Rectal smooth muscle tissue (tissue), 1 donor: ENCODE data around the gene SYTL3.

Source experiments
- H3K27ac ChIP-seq: one replicate; pipeline ENCODE4 v1.7.0; 2013; ENCODE audit warnings: low read depth, low read length, inconsistent platforms
- H3K27me3 ChIP-seq: one replicate; pipeline ENCODE4 v1.7.0; 2013; ENCODE audit warnings: low read length; ENCODE audit not compliant: control insufficient read depth, insufficient read depth
- H3K36me3 ChIP-seq: one replicate; pipeline ENCODE4 v1.7.0; 2013; ENCODE audit warnings: low read length; ENCODE audit not compliant: control insufficient read depth, insufficient read depth
- H3K4me1 ChIP-seq: one replicate; pipeline ENCODE4 v1.7.0; 2013; ENCODE audit warnings: low read length; ENCODE audit not compliant: control insufficient read depth, insufficient read depth
- H3K4me3 ChIP-seq: one replicate; pipeline ENCODE4 v1.7.0; 2013; ENCODE audit warnings: low read length
- H3K9ac ChIP-seq: one replicate; pipeline ENCODE4 v1.7.0; 2013; ENCODE audit warnings: low read length

SYTL3 gene

DNA sequence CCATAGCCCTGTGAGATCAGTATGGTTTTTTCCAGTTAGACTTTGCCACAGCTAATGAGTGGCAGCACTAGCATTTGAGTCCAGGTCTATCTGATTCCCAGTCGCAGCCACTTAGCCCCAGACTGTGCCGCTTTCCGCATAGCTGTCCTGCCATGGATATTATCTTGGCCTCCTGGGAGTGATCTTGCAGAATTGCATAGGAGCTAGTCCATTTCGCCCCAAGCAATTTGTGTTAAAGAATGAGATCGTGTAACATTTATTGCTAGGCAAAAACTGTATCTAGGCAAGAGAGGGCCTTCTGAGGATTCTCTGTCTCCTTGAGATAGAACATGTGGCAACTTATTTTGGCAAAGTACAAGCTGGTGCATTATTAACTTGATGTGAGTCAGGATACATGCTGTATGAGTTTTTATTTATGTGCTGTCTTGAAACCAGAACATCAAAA is 95.2 kb downstream of the SYTL3 start:
- no peaks in the 10 kb centered on the region for H3K4me1 ChIP-seq
- no peak overlapping the region for H3K27ac ChIP-seq
- no peaks in the 10 kb centered on the region for H3K36me3 ChIP-seq
- no peaks in the 10 kb centered on the region for H3K27me3 ChIP-seq
- H3K4me3 ChIP-seq: no peak overlapping the region
- H3K9ac ChIP-seq: no peak overlapping the region

DNA sequence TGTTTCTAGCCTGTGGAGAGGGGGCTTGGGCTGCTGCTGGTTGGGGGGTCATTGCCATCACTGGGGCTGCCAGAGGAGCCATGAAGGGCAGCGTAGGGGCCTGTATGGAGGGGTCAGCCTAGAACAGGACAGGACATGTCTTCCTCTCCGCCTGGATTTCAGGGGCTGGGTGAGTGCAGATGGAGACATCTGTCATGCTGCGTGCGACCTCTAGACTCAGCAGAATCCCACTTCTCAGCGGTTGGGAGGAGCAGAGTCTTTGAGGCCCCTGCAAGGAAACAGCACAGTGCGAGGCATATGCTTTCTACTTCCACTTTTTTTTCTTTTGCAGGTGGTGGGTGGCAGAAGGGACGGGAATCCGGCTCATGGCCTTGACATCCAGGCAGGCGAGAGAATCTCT is 101.4 kb downstream of the SYTL3 start:
- Histone ChIP-seq H3K36me3 (no peaks in the 10 kb centered on the region), H3K27ac (no peak overlapping the region), H3K9ac (no peak overlapping the region), H3K4me3 (no peak overlapping the region), H3K4me1 (no peaks in the 10 kb centered on the region), H3K27me3 (no peaks in the 10 kb centered on the region)

DNA sequence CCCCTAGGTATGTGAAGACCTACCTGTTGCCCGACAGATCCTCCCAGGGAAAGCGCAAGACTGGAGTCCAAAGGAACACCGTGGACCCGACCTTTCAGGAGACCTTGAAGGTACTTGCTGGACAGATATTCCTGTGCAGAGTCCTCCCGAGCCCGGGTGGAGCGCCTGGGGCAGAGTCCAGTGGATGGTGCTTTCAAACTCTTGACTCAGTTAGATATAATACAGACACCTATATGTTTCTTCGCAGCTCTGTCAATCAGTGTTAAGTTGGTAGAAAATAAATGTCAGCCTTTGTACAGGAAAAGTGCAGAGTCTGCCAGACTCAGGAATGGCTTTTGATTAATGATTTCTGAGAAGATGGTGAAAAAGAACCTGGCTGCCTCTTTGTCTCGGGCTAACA is 102.1 kb downstream of the SYTL3 start:
- H3K36me3 ChIP-seq: no peaks in the 10 kb centered on the region
- H3K4me1 ChIP-seq: no peaks in the 10 kb centered on the region
- no peaks in the 10 kb centered on the region for H3K27me3 ChIP-seq
- no peak overlapping the region for H3K27ac ChIP-seq
- H3K4me3 ChIP-seq: no peak overlapping the region
- H3K9ac ChIP-seq: no peak overlapping the region

DNA sequence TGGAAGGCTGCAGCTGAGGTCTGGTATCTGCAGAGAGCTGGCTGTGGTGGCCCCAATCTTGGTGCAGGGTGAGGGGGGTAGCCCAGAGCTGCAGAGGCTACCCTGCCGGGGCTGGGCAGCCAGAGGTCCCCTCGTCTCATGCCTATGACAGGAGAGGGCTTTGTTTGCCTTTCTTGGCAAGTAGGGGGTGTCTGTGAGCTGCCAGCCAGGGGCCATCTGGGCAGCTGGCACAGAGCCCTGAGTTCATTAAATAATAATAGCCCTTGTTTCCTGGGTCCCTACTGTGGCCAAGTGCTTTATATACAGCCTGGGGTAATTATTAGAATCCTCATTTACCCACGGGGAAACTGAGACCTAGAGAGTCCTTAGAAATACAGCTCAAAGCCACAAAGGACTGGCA is 102.8 kb downstream of the SYTL3 start:
- no peak overlapping the region for H3K27ac ChIP-seq
- no peak overlapping the region for H3K9ac ChIP-seq
- no peaks in the 10 kb centered on the region for H3K27me3 ChIP-seq
- no peak overlapping the region for H3K4me3 ChIP-seq
- no peaks in the 10 kb centered on the region for H3K36me3 ChIP-seq
- no peaks in the 10 kb centered on the region for H3K4me1 ChIP-seq

DNA sequence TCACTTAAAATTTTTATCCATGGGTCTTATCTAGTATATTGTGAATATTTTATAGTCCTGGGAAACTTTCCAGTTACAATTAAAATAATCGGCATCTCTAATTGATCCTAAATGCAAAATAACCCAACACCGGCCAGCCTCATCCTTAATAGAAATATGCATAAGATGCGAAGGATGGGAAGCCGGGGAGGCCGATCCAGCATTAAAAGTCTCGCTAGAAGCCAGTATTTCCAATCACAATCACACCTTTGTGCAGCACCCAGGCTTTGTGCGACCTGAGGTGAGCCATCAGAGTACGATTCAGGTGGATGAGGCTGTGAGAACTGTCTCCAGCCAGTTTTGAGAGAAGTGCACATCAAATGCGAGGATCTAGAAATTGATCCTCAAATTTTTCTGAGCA is 104.0 kb downstream of the SYTL3 start:
- Histone ChIP-seq H3K36me3 (no peaks in the 10 kb centered on the region), H3K27me3 (no peaks in the 10 kb centered on the region), H3K4me3 (no peak overlapping the region), H3K4me1 (no peaks in the 10 kb centered on the region), H3K9ac (no peak overlapping the region), H3K27ac (no peak overlapping the region)

DNA sequence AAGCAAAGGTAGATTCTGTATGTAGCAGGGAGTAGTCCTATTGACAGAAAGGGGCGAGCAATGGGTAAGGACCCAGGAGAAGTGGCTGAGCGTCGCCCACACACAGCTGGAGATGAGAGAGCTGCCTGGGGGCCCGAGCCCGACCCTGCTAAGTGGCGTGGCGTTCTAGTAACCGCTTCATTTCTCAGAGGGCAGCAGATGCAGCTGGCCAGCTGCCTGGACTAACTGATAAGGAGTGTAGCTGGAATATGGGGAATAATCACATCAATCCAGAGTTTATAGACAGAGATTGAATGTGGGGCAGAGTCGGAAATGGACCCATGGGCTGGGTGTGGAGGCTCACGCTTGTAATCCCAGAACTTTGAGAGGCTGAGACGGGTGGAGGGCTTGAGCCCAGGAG is 104.9 kb downstream of the SYTL3 start:
- Histone ChIP-seq H3K36me3 (no peaks in the 10 kb centered on the region), H3K9ac (no peak overlapping the region), H3K27me3 (no peaks in the 10 kb centered on the region), H3K4me1 (no peaks in the 10 kb centered on the region), H3K4me3 (no peak overlapping the region), H3K27ac (no peak overlapping the region)

DNA sequence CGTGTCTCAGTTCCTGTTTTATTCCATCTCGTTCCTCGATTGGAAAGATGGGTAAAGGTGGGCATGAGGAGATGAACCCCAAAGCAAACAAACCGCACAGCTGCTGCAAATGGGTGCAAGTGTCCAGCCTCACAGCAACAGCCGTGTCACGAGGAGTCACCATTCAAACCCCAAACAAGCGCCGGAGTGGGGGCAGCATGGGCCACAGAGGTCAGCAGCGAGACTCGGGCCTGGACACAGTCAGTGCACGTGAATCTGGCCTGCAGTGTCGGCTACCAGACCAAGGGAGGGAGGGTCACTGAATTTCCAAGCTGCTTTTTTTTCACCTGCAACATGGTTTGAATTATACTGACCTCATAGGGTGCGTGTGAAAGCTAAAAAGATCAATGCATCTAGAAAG is 105.8 kb downstream of the SYTL3 start:
- Histone ChIP-seq H3K4me1 (no peaks in the 10 kb centered on the region), H3K27ac (no peak overlapping the region), H3K36me3 (no peaks in the 10 kb centered on the region), H3K9ac (no peak overlapping the region), H3K27me3 (no peaks in the 10 kb centered on the region), H3K4me3 (no peak overlapping the region)

DNA sequence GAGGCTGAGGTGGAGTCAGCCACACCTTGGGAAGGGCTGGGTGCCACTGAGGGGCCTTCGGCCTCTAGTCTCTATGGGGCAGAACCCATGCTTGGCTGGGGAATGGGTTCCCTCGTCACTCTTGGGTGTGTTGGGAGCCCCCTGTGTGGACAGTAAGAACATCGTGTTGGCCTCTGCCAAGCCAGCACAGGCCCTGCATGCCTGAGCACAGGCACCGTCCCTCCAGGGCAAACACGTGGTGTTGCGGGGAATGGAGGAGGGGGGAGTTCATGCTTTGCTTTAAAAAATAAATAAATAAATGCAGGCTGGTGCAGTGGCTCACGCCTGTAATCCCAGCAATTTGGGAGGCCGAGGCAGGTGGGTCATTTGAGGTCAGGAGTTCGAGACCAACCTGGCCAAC is 106.3 kb downstream of the SYTL3 start:
- H3K36me3 ChIP-seq: no peaks in the 10 kb centered on the region
- H3K4me1 ChIP-seq: no peaks in the 10 kb centered on the region
- no peak overlapping the region for H3K27ac ChIP-seq
- H3K4me3 ChIP-seq: no peak overlapping the region
- H3K9ac ChIP-seq: no peak overlapping the region
- H3K27me3 ChIP-seq: no peaks in the 10 kb centered on the region

DNA sequence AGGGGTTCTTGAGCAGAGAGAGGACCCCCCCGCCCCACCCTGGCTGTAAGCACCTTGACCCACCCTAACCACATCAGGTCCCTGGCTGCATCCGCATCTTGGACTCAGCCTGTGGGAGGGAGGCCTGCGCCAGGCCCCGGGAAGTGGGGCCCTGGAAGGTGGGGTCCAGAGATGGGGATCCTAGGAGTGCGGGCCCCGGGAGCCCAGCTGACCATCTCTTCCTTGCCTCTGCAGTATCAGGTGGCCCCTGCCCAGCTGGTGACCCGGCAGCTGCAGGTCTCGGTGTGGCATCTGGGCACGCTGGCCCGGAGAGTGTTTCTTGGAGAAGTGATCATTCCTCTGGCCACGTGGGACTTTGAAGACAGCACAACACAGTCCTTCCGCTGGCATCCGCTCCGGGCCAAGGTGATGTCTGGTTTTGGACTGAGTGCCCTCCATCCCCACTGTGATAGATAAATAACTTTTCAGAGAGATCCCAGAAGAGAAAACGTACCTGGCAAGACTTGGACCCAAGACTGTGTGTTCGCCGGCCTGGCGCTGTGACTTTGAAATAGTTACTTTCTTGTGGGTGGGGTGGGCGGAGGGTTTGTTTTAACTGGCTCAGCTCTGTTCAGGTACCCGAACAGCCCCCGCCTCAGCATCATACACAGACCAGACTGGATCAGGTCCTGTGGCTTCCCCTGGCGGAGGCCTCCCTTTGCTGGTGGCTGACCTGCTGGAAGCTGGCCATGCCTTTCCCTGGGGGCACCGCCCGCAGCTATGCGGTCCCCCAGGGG is 107.3 kb downstream of the SYTL3 start:
- Histone ChIP-seq H3K4me1 (no peaks in the 10 kb centered on the region), H3K9ac (no peak overlapping the region), H3K27me3 (no peaks in the 10 kb centered on the region), H3K27ac (no peak overlapping the region), H3K4me3 (no peak overlapping the region), H3K36me3 (no peaks in the 10 kb centered on the region)

DNA sequence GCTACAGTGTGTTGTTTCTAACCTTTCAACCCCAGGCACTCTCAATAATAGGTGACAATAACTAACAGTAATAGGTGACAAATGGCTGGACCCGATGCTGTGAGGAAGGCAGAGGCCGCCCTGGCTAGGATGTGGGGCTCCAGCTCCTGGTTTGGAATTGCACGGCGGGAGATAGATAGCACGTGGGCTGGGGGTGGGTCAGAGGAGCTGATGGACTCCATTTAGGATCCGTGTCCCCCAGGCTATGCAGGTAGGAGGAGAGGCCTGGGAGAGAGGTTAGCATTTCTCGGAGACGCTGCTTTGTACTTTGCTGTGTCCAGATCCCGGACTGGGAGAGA is 107.9 kb downstream of the SYTL3 start:
- Histone ChIP-seq H3K27me3 (no peaks in the 10 kb centered on the region), H3K27ac (no peak overlapping the region), H3K36me3 (no peaks in the 10 kb centered on the region), H3K4me1 (no peaks in the 10 kb centered on the region), H3K4me3 (no peak overlapping the region), H3K9ac (no peak overlapping the region)

DNA sequence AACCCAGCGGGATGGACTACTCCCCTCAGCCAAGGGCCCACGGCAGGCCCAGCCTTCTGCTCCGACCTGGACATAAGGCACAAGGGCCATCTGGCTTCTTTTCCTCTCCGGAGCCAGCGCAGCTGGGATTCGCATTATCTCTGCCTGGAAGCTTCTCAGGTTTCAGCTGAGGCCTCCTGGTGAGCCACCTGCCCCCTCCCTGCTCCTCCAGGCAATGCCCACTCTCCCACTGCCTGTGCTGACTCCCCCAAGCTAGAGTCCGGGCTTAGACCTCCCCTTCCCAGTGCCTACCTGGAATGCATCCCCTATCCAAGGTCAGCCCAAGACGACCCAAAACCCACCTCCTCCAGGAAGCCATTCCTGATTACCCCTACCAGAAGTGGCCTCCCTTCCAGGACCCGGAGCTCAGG is 108.6 kb downstream of the SYTL3 start:
- H3K36me3 ChIP-seq: no peaks in the 10 kb centered on the region
- H3K27ac ChIP-seq: no peak overlapping the region
- H3K9ac ChIP-seq: no peak overlapping the region
- H3K27me3 ChIP-seq: no peaks in the 10 kb centered on the region
- no peak overlapping the region for H3K4me3 ChIP-seq
- H3K4me1 ChIP-seq: no peaks in the 10 kb centered on the region

DNA sequence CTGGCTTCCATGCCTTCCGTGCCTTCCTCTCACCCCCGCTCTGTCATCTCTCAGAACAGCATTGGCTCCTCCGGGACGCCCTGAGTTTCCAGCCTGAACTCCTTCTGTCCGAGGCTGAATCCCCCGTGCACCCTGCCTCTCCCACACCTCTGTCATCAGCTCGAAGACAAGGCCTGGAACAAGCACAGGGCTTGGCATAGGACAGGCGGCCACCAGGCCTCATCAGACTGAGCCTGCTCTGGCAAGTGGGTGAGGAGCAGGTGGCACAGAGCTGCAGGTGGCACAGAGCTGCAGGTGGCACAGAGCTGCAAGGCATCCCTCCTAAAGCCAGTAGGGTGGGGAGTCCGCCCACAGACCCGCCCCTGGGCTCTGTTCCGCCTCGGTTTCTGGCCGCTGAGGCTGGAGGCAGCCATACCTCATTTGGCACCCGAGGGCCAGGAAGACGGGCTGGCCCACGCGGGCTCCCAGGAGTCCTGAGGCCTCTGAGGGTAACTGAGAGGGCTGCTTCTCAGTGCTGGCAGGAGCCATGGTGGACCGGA is 109.2 kb downstream of the SYTL3 start:
- Histone ChIP-seq H3K27ac (no peak overlapping the region), H3K4me3 (no peak overlapping the region), H3K36me3 (no peaks in the 10 kb centered on the region), H3K27me3 (no peaks in the 10 kb centered on the region), H3K4me1 (no peaks in the 10 kb centered on the region), H3K9ac (no peak overlapping the region)

DNA sequence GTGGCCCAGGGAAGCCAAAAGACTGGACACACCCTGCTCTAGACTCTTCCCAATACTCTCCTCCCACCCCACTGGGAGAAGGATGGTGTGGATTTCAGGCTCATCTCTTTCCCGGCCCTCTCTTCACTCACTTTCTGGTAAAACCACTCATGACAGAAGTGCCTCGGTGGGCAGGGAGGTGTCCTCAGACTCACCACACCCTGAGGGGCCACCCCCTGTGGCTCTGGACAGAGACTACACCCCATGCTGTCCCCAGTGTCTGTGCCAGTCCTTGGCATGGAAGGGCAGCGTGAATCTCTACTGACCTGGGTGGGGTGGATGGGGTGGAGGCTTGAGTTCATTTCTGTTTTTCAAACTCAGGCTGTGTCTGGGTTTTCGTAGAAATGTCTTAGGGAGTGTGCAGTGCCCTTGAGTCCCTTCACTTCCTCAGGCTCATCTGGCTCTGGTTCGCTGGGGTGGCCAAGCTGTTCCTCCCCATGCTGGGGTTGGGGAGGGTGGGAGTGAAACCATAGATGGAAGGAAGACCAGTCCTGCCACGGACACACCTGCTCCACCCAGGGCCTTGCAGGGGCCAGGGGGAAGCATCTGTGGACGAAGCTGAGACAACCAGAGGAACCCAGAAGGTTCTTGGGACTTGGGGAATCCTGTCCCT is 110.2 kb downstream of the SYTL3 start:
- Histone ChIP-seq H3K4me3 (no peak overlapping the region), H3K4me1 (no peaks in the 10 kb centered on the region), H3K27ac (no peak overlapping the region)

More for the DNA sequence above, 110.2 kb downstream of the SYTL3 start:
- H3K9ac ChIP-seq: no peak overlapping the region
- H3K36me3 ChIP-seq: peaks cover 7% of the 10 kb centered on the region
- no peaks in the 10 kb centered on the region for H3K27me3 ChIP-seq
